Measurements from ENCODE around the gene CMTR1. TPM values are rescaled to one million over a fixed set of nuclear protein-coding genes. Genes with fewer than 3 reads are reported as not detected.

The CMTR1 gene
- total RNA-seq, 2 donors from 2014 or later, result 26.1 to 34.7 TPM

DNA sequence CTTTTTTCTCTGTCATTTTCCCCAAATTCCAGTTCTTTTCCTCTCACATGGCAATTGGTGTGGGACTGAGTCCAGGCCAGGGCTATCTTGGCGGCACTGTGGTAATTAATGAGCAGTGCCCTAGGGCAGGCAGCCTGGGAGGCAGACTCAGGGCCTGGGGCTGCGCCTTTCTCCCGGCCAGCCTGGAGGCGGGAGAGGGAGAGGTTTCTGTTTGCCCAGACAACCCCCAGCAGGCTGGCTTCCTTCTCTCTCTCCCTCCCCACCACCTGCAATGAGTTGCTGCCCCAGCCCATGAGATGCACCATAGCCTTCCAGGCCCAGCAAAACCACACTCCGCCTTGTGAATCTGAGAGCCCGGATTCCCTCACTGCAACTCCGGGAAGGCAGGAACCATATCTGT is 81.8 kb downstream of the CMTR1 start:
- Histone ChIP-seq H3K36me3 (no peaks in the 10 kb centered on the region), H3K9me3 (no peaks in the 10 kb centered on the region), H3K4me1 (ENCODE audit: control insufficient read depth in 1 of 2, low read depth in 2 of 2) (peaks cover 4 to 7% of the 10 kb centered on the region in 2 donors), H3K27me3 (replicated peaks; ENCODE audit: insufficient read depth) (no peaks in the 10 kb centered on the region), H3K4me3 (no peak overlapping the region), H3K27ac (no peak overlapping the region)
- ATAC-seq (ENCODE audit: insufficient number of reproducible peaks, low FRiP score, low read depth) (no peak), DNase-seq (ENCODE audit: low spot score) (no peak)
- TF ChIP-seq, protein P1, sequence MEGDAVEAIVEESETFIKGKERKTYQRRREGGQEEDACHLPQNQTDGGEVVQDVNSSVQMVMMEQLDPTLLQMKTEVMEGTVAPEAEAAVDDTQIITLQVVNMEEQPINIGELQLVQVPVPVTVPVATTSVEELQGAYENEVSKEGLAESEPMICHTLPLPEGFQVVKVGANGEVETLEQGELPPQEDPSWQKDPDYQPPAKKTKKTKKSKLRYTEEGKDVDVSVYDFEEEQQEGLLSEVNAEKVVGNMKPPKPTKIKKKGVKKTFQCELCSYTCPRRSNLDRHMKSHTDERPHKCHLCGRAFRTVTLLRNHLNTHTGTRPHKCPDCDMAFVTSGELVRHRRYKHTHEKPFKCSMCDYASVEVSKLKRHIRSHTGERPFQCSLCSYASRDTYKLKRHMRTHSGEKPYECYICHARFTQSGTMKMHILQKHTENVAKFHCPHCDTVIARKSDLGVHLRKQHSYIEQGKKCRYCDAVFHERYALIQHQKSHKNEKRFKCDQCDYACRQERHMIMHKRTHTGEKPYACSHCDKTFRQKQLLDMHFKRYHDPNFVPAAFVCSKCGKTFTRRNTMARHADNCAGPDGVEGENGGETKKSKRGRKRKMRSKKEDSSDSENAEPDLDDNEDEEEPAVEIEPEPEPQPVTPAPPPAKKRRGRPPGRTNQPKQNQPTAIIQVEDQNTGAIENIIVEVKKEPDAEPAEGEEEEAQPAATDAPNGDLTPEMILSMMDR (IDR thresholded peaks at IDR 0.05), result no peak

DNA sequence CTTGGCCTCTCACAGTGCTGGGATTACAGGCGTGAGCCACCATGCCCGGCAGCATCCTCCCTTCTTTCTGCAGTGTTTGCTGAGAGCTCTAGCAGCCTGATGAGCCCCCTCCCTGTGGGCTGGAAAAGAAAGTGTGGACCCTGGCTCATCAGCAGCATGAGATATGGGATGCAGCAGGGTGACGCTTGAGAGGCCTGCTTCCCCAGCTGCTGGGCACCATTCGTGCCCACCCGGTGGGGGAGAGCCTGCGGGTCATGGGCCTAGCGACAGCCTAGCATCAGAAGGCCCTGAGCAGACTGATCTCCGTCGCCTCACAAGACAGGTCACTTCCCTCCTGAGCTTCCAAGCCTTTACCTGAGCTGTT is 82.7 kb downstream of the CMTR1 start:
- H3K4me3 ChIP-seq, result peak overlapping the region; percentile 25
- H3K36me3 ChIP-seq, result no peaks in the 10 kb centered on the region
- DNase-seq (ENCODE audit: low spot score) (no peak), ATAC-seq (ENCODE audit: insufficient number of reproducible peaks, low FRiP score, low read depth) (no peak)
- H3K4me1 ChIP-seq (ENCODE audit: control insufficient read depth in 1 of 2, low read depth in 2 of 2), result peaks cover 4 to 7% of the 10 kb centered on the region in 2 donors
- H3K27me3 ChIP-seq (replicated peaks; ENCODE audit: insufficient read depth), result no peaks in the 10 kb centered on the region
- no peak overlapping the region for H3K27ac ChIP-seq
- H3K9me3 ChIP-seq, result no peaks in the 10 kb centered on the region
- TF ChIP-seq, protein P1 (IDR thresholded peaks at IDR 0.05), result no peak

DNA sequence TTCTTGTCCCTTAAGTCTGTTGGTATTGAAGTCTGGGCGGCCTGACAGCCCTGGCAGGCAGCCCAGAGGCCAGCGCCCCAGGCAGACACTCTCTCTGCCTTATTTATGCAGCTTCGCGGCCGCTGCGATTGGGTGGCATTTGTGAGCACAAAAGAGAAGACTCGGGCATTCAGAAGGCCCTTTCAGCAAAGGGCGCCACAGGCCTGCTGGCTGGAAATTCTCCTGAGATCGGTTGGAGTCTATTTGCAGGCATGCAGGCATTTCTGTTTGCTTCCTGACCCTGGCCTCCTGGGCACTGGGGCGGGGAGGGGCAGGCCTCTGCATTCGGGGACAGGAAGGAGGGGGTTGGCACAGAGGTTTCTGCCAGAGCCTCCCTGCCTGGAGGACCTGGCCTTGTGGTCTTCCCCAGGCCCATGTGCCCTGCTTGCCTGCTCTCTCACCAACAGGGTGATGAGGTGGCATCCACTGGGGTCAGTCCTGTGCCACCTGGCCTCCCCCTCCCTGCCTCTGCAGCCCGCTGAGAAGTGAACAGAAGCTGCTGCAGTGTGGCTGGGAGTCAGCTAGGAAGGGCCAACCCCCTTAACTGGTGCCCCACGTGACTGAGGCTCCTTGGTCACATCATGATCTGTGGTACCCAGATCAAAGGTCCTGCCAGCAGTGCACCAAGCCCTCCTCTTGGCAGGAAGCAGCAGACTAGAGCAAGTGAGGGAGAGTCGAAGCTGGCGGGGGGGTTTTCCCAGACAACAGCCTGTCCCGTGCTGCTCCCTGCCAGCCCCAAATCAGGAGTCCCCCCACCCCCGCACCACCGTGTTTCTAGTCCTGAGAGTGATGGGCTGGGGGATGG is 83.3 kb downstream of the CMTR1 start:
- no peak overlapping the region for H3K27ac ChIP-seq
- peaks cover 4 to 7% of the 10 kb centered on the region in 2 donors for H3K4me1 ChIP-seq (ENCODE audit: control insufficient read depth in 1 of 2, low read depth in 2 of 2)
- peak overlapping the region; percentile 25 for H3K4me3 ChIP-seq
- no peak for ATAC-seq (ENCODE audit: insufficient number of reproducible peaks, low FRiP score, low read depth)
- H3K36me3 ChIP-seq, result no peaks in the 10 kb centered on the region
- H3K9me3 ChIP-seq, result no peaks in the 10 kb centered on the region
- H3K27me3 ChIP-seq (replicated peaks; ENCODE audit: insufficient read depth), result no peaks in the 10 kb centered on the region
- no peak for DNase-seq (ENCODE audit: low spot score)
- TF ChIP-seq, protein P1 (IDR thresholded peaks at IDR 0.05), result no peak

DNA sequence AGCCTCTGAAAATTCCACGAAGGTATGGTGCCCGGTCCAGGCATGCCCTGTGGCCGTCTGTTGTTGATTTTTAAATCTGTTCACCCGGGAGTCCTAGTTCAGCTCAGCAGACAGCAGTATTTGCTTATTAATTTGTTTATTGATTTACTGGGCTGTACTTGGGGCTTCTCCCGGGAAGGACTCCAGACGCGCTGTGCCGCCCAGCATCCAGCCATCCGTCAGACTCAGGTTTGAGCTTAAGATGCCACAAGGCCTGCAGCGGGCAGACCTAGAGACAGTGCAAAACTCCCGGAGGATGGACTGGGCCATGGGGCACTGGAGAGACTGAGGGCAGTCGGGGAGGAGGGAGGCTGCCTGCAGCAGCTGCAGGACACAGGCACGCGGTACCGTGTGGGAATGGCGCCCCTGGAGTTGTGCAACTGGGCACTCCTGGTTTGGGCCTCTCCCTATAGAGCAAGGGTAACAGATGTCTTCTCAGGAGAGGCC is 83.9 kb downstream of the CMTR1 start:
- no peak overlapping the region for H3K27ac ChIP-seq
- DNase-seq (ENCODE audit: low spot score), result no peak
- no peak overlapping the region for H3K4me3 ChIP-seq
- ATAC-seq (ENCODE audit: insufficient number of reproducible peaks, low FRiP score, low read depth), result no peak
- peaks cover 4 to 7% of the 10 kb centered on the region in 2 donors for H3K4me1 ChIP-seq (ENCODE audit: control insufficient read depth in 1 of 2, low read depth in 2 of 2)
- no peaks in the 10 kb centered on the region for H3K9me3 ChIP-seq
- H3K36me3 ChIP-seq, result no peaks in the 10 kb centered on the region
- H3K27me3 ChIP-seq (replicated peaks; ENCODE audit: insufficient read depth), result no peaks in the 10 kb centered on the region
- TF ChIP-seq, protein P1 (IDR thresholded peaks at IDR 0.05), result no peak

DNA sequence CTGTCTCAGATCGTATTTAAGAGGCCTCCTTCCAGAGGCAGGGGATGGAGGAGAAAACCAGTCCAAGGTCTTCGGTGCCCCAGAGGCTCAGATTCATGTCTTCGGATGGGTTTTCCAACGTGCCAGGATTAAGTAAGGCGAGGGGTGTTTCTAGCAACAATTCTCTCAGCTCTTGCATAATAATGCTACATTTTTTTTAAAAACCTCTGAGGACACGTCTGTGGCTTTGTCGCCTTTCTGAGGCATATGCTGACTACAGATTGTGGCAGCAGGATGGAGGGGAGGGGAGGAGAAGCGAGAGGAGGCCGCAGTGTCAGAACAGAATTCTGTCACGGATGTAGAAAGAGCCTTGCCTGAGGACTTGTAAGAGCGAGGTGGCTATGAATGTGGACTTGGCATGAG is 84.4 kb downstream of the CMTR1 start:
- Histone ChIP-seq H3K4me3 (no peak overlapping the region), H3K9me3 (no peaks in the 10 kb centered on the region), H3K27me3 (replicated peaks; ENCODE audit: insufficient read depth) (no peaks in the 10 kb centered on the region), H3K4me1 (ENCODE audit: control insufficient read depth in 1 of 2, low read depth in 2 of 2) (peaks cover 4 to 7% of the 10 kb centered on the region in 2 donors), H3K36me3 (no peaks in the 10 kb centered on the region), H3K27ac (no peak overlapping the region)
- DNase-seq (ENCODE audit: low spot score), result no peak
- TF ChIP-seq, protein P1 (IDR thresholded peaks at IDR 0.05), result no peak
- no peak for ATAC-seq (ENCODE audit: insufficient number of reproducible peaks, low FRiP score, low read depth)

Data from thoracic aorta (tissue), 2 donors.